Spleen (tissue), 11 donors: ENCODE results near the gene PPIC. TPM values are rescaled to one million over a fixed set of nuclear protein-coding genes. Genes with fewer than 3 reads are reported as not detected.

Experiments
- DNase-seq: peaks from one replicate; pipeline ENCODE4 v3.0.0-alpha.2; 2020
- H3K27ac ChIP-seq, 8 donors: fragments of 200-600 bp; sonication (generic) in 7 of 8; 1 replicate in 4 of 8; 2 replicates in 4 of 8; pipeline versions ENCODE4 v1.5.0 to v1.8.0; 2016 to 2021; ENCODE audit warnings: inconsistent platforms in 4 of 8, mild to moderate bottlenecking in 4 of 8, moderate library complexity in 1 of 8
- H3K27me3 ChIP-seq, 7 donors: fragments of 200-600 bp; sonication (generic) in 6 of 7; replicated peaks in 1 of 7; 1 replicate in 4 of 7; 2 replicates in 3 of 7; pipeline versions ENCODE4 v1.5.0 to v1.8.0; 2016 to 2021; ENCODE audit warnings: inconsistent platforms in 3 of 7, mild to moderate bottlenecking in 1 of 7
- H3K36me3 ChIP-seq, 6 donors: fragments of 200-600 bp; sonication (generic) in 5 of 6; 1 replicate in 4 of 6; 2 replicates in 2 of 6; pipeline versions ENCODE4 v1.5.0 to v1.8.0; 2016 to 2021; ENCODE audit warnings: inconsistent platforms in 2 of 6
- H3K4me1 ChIP-seq, 6 donors: fragments of 200-600 bp; sonication (generic) in 5 of 6; 1 replicate in 3 of 6; 2 replicates in 3 of 6; pipeline versions ENCODE4 v1.5.0 to v1.8.0; 2016 to 2021; ENCODE audit warnings: inconsistent platforms in 3 of 6
- H3K4me3 ChIP-seq, 8 donors: fragments of 200-600 bp; sonication (generic) in 7 of 8; 1 replicate in 4 of 8; 2 replicates in 4 of 8; pipeline versions ENCODE4 v1.5.0 to v1.8.0; 2016 to 2021; ENCODE audit warnings: inconsistent platforms in 4 of 8, mild to moderate bottlenecking in 4 of 8, moderate library complexity in 2 of 8
- H3K9me3 ChIP-seq, 8 donors: fragments of 200-600 bp; sonication (generic) in 7 of 8; 1 replicate in 4 of 8; 2 replicates in 4 of 8; pipeline versions ENCODE4 v1.5.0 to v1.8.0; 2016 to 2021; ENCODE audit warnings: inconsistent platforms in 4 of 8
- CTCF ChIP-seq, 11 experiments: fragments of 200-600 bp in 7 of 11; fragments of 450-650 bp in 4 of 11; sonication (generic) in 4 of 11; IDR thresholded peaks in 8 of 11; conservative IDR thresholded peaks in 3 of 11; 1 replicate in 7 of 11; 2 replicates in 4 of 11; pipeline versions ENCODE4 v1.4.0 to v1.8.0; 2016 to 2021; ENCODE audit warnings: antibody characterized with exemption in 11 of 11, inconsistent platforms in 4 of 11, mild to moderate bottlenecking in 1 of 11
- POLR2A ChIP-seq, 3 donors: fragments of 450-650 bp; IDR thresholded peaks; one replicate each; pipeline ENCODE4 v1.5.1; 2017; ENCODE audit warnings: antibody characterized with exemption in 3 of 3, mild to moderate bottlenecking in 1 of 3
- POLR2AphosphoS5 ChIP-seq, 3 donors: sonication (generic); formaldehyde crosslinking; IDR thresholded peaks; one replicate each; pipeline ENCODE4 v1.5.1; 2017; ENCODE audit warnings: antibody characterized with exemption in 3 of 3
- WGBS, 5 donors: extraction: QIAGEN DNeasy Blood & Tissue Kit in 3 of 5; methylation state at CpG; one replicate each; pipeline versions ENCODE4 v1.1.5 to v1.1.7; 2013 to 2018; 5-methylcytosine and 5-hydroxymethylcytosine counted together
- intact Hi-C: fragments of 100-400 bp; cut with DNase I; formaldehyde crosslinking; loops from one replicate; pipeline ENCODE4 v1.15.0; 2023; ENCODE audit warnings: low total_unique reads
- polyA plus RNA-seq, 3 donors: library from polyadenylated mRNA; stranded (reverse); fragments of 200-250 nt; gene quantifications; one replicate each; pipeline ENCODE4 v1.2.1, GENCODE V29; 2013
- total RNA-seq, 7 donors: library from RNA; depleted of rRNA in 3 of 7; stranded (reverse); fragments of >200 nt in 3 of 7; fragmentation: NEBNext Ultra II Directional in 4 of 7; extraction: Animal tissue kit (Norgen Biotek cat#: 25700) in 4 of 7; gene quantifications; one replicate each; pipeline versions ENCODE4 v1.1.0 to v1.2.1, GENCODE V29; 2016 to 2021
- donor health status: healthy with polysubstance abuse.
- donor health status: DM: no; HTN: no; CAD: no; lungs with moderate emphysema.
- donor health status: DM: no; HTN: no; CAD: no.
- donor health status: Bipolar disorder and iron deficiency.
- donor health status: healthy.
- donor health status: DM: no; HTN: no; CAD: no.
- donor health status: DM: yes; HTN: yes; CAD: no.

Gene PPIC
- total and polyA plus RNA-seq, 10 donors, result 2.3 to 18.5 (median 8.0) TPM

- Histone ChIP-seq H3K4me1 (no peaks in the 10 kb centered on the region), H3K4me3 (no peak overlapping the region), H3K36me3 (peaks cover 0 to 7% (median 0%) of the 10 kb centered on the region in 6 donors), H3K9me3 (no peaks in the 10 kb centered on the region), H3K27ac (no peak overlapping the region), H3K27me3 (no peaks in the 10 kb centered on the region)
- intact Hi-C loops, result no loop called here
- WGBS, 5 donors, result 93 to 100% (median 98%) methylated on average over 1 of the region's 1 CpG
- no peak for DNase-seq
- TF ChIP-seq CTCF (IDR thresholded peaks at IDR 0.05 in 8 of 11, conservative IDR thresholded peaks at IDR 0.05 in 3 of 11) (no peak), POLR2AphosphoS5 (IDR thresholded peaks at IDR 0.05) (no peak), POLR2A (IDR thresholded peaks at IDR 0.05) (no peak)
Observed at GRCh38 chr5:123000731-123001130, 35.8 kb downstream of the PPIC start.

- Histone ChIP-seq H3K4me1 (no peaks in the 10 kb centered on the region), H3K4me3 (no peak overlapping the region), H3K27me3 (no peaks in the 10 kb centered on the region), H3K27ac (no peak overlapping the region), H3K9me3 (no peaks in the 10 kb centered on the region), H3K36me3 (peaks cover 0 to 7% (median 0%) of the 10 kb centered on the region in 6 donors)
- intact Hi-C loops, result no loop called here
- DNase-seq, result no peak
- 40 to 53% (median 48%) methylated on average over 10 of the region's 10 CpGs for WGBS, 5 donors
- TF ChIP-seq POLR2AphosphoS5 (IDR thresholded peaks at IDR 0.05) (no peak), CTCF (IDR thresholded peaks at IDR 0.05 in 8 of 11, conservative IDR thresholded peaks at IDR 0.05 in 3 of 11) (peak in 10 of 11 experiments; percentile 16 to 73 (median 60)), POLR2A (IDR thresholded peaks at IDR 0.05) (no peak)
Observed at GRCh38 chr5:122999947-123000563, 36.5 kb downstream of the PPIC start.

GRCh38 chr5:122997294-122997693 lies 39.2 kb downstream of the PPIC start:
- Histone ChIP-seq H3K27me3 (no peaks in the 10 kb centered on the region), H3K27ac (no peak overlapping the region), H3K9me3 (no peaks in the 10 kb centered on the region), H3K4me3 (no peak overlapping the region), H3K36me3 (no peaks in the 10 kb centered on the region), H3K4me1 (no peaks in the 10 kb centered on the region)
- intact Hi-C loops, result no loop called here
- TF ChIP-seq POLR2AphosphoS5 (IDR thresholded peaks at IDR 0.05) (no peak), CTCF (IDR thresholded peaks at IDR 0.05 in 8 of 11, conservative IDR thresholded peaks at IDR 0.05 in 3 of 11) (no peak), POLR2A (IDR thresholded peaks at IDR 0.05) (no peak)
- 63 to 81% (median 72%) methylated on average over 7 of the region's 7 CpGs for WGBS, 5 donors
- no peak for DNase-seq

GRCh38 chr5:122996091-122996490 lies 40.4 kb downstream of the PPIC start:
- 87 to 95% (median 88%) methylated on average over 3 of the region's 3 CpGs for WGBS, 5 donors
- H3K36me3 ChIP-seq, result no peaks in the 10 kb centered on the region
- no peaks in the 10 kb centered on the region for H3K9me3 ChIP-seq
- no peak overlapping the region for H3K4me3 ChIP-seq
- TF ChIP-seq POLR2AphosphoS5 (IDR thresholded peaks at IDR 0.05) (no peak), POLR2A (IDR thresholded peaks at IDR 0.05) (no peak), CTCF (IDR thresholded peaks at IDR 0.05 in 8 of 11, conservative IDR thresholded peaks at IDR 0.05 in 3 of 11) (no peak)
- no peaks in the 10 kb centered on the region for H3K4me1 ChIP-seq
- no peak overlapping the region for H3K27ac ChIP-seq
- H3K27me3 ChIP-seq, result no peaks in the 10 kb centered on the region
- intact Hi-C loops, result no loop called here
- DNase-seq, result no peak
